Ishikawa (cell line): ENCODE measurements around the gene CHCHD6.

Experiments used
- EP300 ChIP-seq: IDR thresholded peaks from 2 replicates; pipeline ENCODE4 v1.6.1; 2012; ENCODE audit warnings: borderline replicate concordance
- RAD21 ChIP-seq: IDR thresholded peaks from 2 replicates; pipeline ENCODE4 v1.6.1; 2012; ENCODE audit warnings: low read depth
- TEAD4 ChIP-seq: IDR thresholded peaks from 2 replicates; pipeline ENCODE4 v1.6.1; 2012
- TF ChIP-seq, protein P1 (sequence below): IDR thresholded peaks from 2 replicates; pipeline ENCODE4 v1.6.1; 2012; ENCODE audit warnings: low read depth, mild to moderate bottlenecking
- TF ChIP-seq, protein P2 (sequence below): IDR thresholded peaks from 2 replicates; pipeline ENCODE4 v1.6.1; 2012

GRCh38 chr3:126889276-126890201 lies 185.5 kb downstream of the CHCHD6 start:
- TF ChIP-seq TEAD4: no peak
- TF ChIP-seq, protein P1, sequence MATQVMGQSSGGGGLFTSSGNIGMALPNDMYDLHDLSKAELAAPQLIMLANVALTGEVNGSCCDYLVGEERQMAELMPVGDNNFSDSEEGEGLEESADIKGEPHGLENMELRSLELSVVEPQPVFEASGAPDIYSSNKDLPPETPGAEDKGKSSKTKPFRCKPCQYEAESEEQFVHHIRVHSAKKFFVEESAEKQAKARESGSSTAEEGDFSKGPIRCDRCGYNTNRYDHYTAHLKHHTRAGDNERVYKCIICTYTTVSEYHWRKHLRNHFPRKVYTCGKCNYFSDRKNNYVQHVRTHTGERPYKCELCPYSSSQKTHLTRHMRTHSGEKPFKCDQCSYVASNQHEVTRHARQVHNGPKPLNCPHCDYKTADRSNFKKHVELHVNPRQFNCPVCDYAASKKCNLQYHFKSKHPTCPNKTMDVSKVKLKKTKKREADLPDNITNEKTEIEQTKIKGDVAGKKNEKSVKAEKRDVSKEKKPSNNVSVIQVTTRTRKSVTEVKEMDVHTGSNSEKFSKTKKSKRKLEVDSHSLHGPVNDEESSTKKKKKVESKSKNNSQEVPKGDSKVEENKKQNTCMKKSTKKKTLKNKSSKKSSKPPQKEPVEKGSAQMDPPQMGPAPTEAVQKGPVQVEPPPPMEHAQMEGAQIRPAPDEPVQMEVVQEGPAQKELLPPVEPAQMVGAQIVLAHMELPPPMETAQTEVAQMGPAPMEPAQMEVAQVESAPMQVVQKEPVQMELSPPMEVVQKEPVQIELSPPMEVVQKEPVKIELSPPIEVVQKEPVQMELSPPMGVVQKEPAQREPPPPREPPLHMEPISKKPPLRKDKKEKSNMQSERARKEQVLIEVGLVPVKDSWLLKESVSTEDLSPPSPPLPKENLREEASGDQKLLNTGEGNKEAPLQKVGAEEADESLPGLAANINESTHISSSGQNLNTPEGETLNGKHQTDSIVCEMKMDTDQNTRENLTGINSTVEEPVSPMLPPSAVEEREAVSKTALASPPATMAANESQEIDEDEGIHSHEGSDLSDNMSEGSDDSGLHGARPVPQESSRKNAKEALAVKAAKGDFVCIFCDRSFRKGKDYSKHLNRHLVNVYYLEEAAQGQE: no peak
- TF ChIP-seq, protein P2, sequence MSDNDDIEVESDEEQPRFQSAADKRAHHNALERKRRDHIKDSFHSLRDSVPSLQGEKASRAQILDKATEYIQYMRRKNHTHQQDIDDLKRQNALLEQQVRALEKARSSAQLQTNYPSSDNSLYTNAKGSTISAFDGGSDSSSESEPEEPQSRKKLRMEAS: no peak
- TF ChIP-seq RAD21: no peak
- TF ChIP-seq EP300: no peak
